BE2C (cell line): ENCODE data around the gene SERPINC1.

ENCODE experiments used
- DNase-seq: peaks from one replicate; pipeline ENCODE4 v3.0.0-alpha.2; 2020
- H3K27me3 ChIP-seq: fragments of 250-450 bp; sonication (Bioruptor Pico); 2 replicates; pipeline ENCODE4 v1.5.1; 2020; ENCODE audit warnings: mild to moderate bottlenecking
- H3K36me3 ChIP-seq: fragments of 250-450 bp; sonication (Bioruptor Pico); 2 replicates; pipeline ENCODE4 v1.5.1; 2020; ENCODE audit warnings: mild to moderate bottlenecking
- H3K4me1 ChIP-seq: fragments of 250-450 bp; sonication (Bioruptor Pico); 2 replicates; pipeline ENCODE4 v1.5.1; 2020
- H3K4me3 ChIP-seq: 2 replicates; pipeline ENCODE4 v1.5.1; 2011; ENCODE audit warnings: low read depth, low read length
- H3K9me3 ChIP-seq: fragments of 250-450 bp; sonication (Bioruptor Pico); 2 replicates; pipeline ENCODE4 v1.5.1; 2020
- CTCF ChIP-seq: IDR thresholded peaks from 2 replicates; pipeline ENCODE4 v1.5.1; 2012; ENCODE audit warnings: mild to moderate bottlenecking, low read depth, low read length

The SERPINC1 gene

GRCh38 chr1:173867753-173868265, 49.3 kb downstream of the SERPINC1 start, which contains the start of gene GAS5:
Gene GAS5, minus strand, starts transcription at chr1:173867989.
- H3K4me1 ChIP-seq, result peaks cover 12% of the 10 kb centered on the region
- H3K27me3 ChIP-seq, result no peaks in the 10 kb centered on the region
- peak; percentile 100 for DNase-seq
- no peaks in the 10 kb centered on the region for H3K9me3 ChIP-seq
- peaks cover 49% of the 10 kb centered on the region for H3K36me3 ChIP-seq
- H3K4me3 ChIP-seq, result peak within 1 kb of the TSS; percentile 95
- no peak for TF ChIP-seq CTCF

GRCh38 chr1:173867141-173867752, 49.9 kb downstream of the SERPINC1 start:
- Histone ChIP-seq H3K4me3 (peak overlapping the region; percentile 95), H3K27me3 (no peaks in the 10 kb centered on the region), H3K36me3 (peaks cover 54% of the 10 kb centered on the region), H3K9me3 (no peaks in the 10 kb centered on the region), H3K4me1 (peaks cover 12% of the 10 kb centered on the region)
- DNase-seq, result peak; percentile 13
- no peak for TF ChIP-seq CTCF

GRCh38 chr1:173866413-173867115, 50.6 kb downstream of the SERPINC1 start:
- H3K9me3 ChIP-seq, result no peaks in the 10 kb centered on the region
- TF ChIP-seq CTCF, result no peak
- DNase-seq, result no peak
- H3K27me3 ChIP-seq, result no peaks in the 10 kb centered on the region
- peak overlapping the region; percentile 95 for H3K4me3 ChIP-seq
- H3K4me1 ChIP-seq, result peaks cover 12% of the 10 kb centered on the region
- peaks cover 59% of the 10 kb centered on the region for H3K36me3 ChIP-seq

- no peak for DNase-seq
- H3K36me3 ChIP-seq, result peaks cover 68% of the 10 kb centered on the region
- no peaks in the 10 kb centered on the region for H3K27me3 ChIP-seq
Measured at GRCh38 chr1:173865468-173866164, 51.5 kb downstream of the SERPINC1 start.

GRCh38 chr1:173864179-173864867, 52.8 kb downstream of the SERPINC1 start:
- TF ChIP-seq CTCF, result no peak
- DNase-seq, result no peak
- Histone ChIP-seq H3K4me1 (no peaks in the 10 kb centered on the region; the same call in 1 of the 2 replicates), H3K4me3 (peak overlapping the region; percentile 95), H3K9me3 (no peaks in the 10 kb centered on the region), H3K36me3 (peaks cover 80% of the 10 kb centered on the region), H3K27me3 (no peaks in the 10 kb centered on the region)

More at GRCh38 chr1:173865468-173866164, 51.5 kb downstream of the SERPINC1 start:
- Histone ChIP-seq H3K9me3 (no peaks in the 10 kb centered on the region), H3K4me1 (peaks cover 2% of the 10 kb centered on the region), H3K4me3 (peak overlapping the region; percentile 95)
- no peak for TF ChIP-seq CTCF
